GM23338 (cell line): ENCODE measurements around the gene FARSA. TPM values are rescaled to one million over a fixed set of nuclear protein-coding genes. Genes with fewer than 3 reads are reported as not detected.
A peak's percentile ranks its signal among the peaks of the same experiment; 100 is the strongest.

Experiments used
- ATAC-seq: fragments of 200-7000 bp; cut with Tn5 transposase; 3 replicates; pipeline ENCODE4 v1.9.1; 2020
- DNase-seq: peaks from one replicate; pipeline ENCODE4 v3.0.0-alpha.2; 2015; ENCODE audit warnings: low spot score
- H2AFZ ChIP-seq: fragments of 200-600 bp; sonication (generic); 2 replicates; pipeline ENCODE4 v1.8.0; 2016; ENCODE audit warnings: antibody characterized with exemption, mild to moderate bottlenecking, moderate library complexity
- H3F3A ChIP-seq: fragments of 200-600 bp; sonication (generic); replicated peaks from 2 replicates; pipeline ENCODE4 v1.8.0; 2017; ENCODE audit warnings: antibody characterized with exemption, mixed run types, low read depth
- H3K27ac ChIP-seq: fragments of 200-600 bp; sonication (generic); 2 replicates; pipeline ENCODE4 v1.6.1; 2016; ENCODE audit warnings: low read depth
- H3K27me3 ChIP-seq: fragments of 200-600 bp; sonication (generic); 2 replicates; pipeline ENCODE4 v1.8.0; 2016; ENCODE audit warnings: mild to moderate bottlenecking, mixed run types, moderate library complexity; ENCODE audit not compliant: insufficient read depth
- H3K36me3 ChIP-seq: fragments of 200-600 bp; sonication (generic); 2 replicates; pipeline ENCODE4 v1.8.0; 2016; ENCODE audit warnings: mild to moderate bottlenecking; ENCODE audit not compliant: insufficient read depth
- H3K4me1 ChIP-seq: fragments of 200-600 bp; sonication (generic); 2 replicates; pipeline ENCODE4 v1.8.0; 2016; ENCODE audit warnings: mild to moderate bottlenecking, moderate library complexity; ENCODE audit not compliant: insufficient read depth
- H3K4me2 ChIP-seq: fragments of 200-600 bp; sonication (generic); 2 replicates; pipeline ENCODE4 v1.7.1; 2017; ENCODE audit warnings: mixed run types
- H3K4me3 ChIP-seq: fragments of 200-600 bp; sonication (generic); 2 replicates; pipeline ENCODE4 v1.6.1; 2016; ENCODE audit warnings: mixed run types
- H3K79me2 ChIP-seq: fragments of 200-600 bp; sonication (generic); replicated peaks from 2 replicates; pipeline ENCODE4 v1.8.0; 2017; ENCODE audit warnings: mild to moderate bottlenecking; ENCODE audit not compliant: insufficient read depth
- H3K9me2 ChIP-seq: fragments of 200-600 bp; sonication (generic); 2 replicates; pipeline ENCODE4 v1.8.0; 2017; ENCODE audit not compliant: insufficient read depth
- H4K20me1 ChIP-seq: fragments of 200-600 bp; sonication (generic); replicated peaks from 2 replicates; pipeline ENCODE4 v1.8.0; 2017; ENCODE audit warnings: mild to moderate bottlenecking; ENCODE audit not compliant: insufficient read depth
- H3K27ac Mint-ChIP-seq: 2 replicates; pipeline ENCODE4 v1.8.0; 2020; ENCODE audit warnings: inconsistent platforms, mild to moderate bottlenecking, moderate library complexity, mixed read lengths
- H3K27me3 Mint-ChIP-seq: 3 replicates; pipeline ENCODE4 v1.8.0; 2022; ENCODE audit warnings: low read depth, mild to moderate bottlenecking, moderate library complexity, mixed read lengths, inconsistent platforms; ENCODE audit not compliant: insufficient read depth, poor library complexity
- H3K36me3 Mint-ChIP-seq: 3 replicates; pipeline ENCODE4 v1.8.0; 2021; ENCODE audit warnings: low read depth, mild to moderate bottlenecking, inconsistent platforms, moderate library complexity, mixed read lengths
- H3K4me1 Mint-ChIP-seq: 3 replicates; pipeline ENCODE4 v1.8.0; 2020; ENCODE audit warnings: mild to moderate bottlenecking, inconsistent platforms, mixed read lengths
- H3K4me3 Mint-ChIP-seq: 3 replicates; pipeline ENCODE4 v1.8.0; 2021; ENCODE audit warnings: moderate library complexity, mild to moderate bottlenecking, inconsistent platforms, mixed read lengths
- H3K9me3 Mint-ChIP-seq: 3 replicates; pipeline ENCODE4 v1.8.0; 2020; ENCODE audit warnings: moderate library complexity, mild to moderate bottlenecking, inconsistent platforms, mixed read lengths
- CREB1 ChIP-seq: fragments of 250-450 bp; sonication (Bioruptor Pico); IDR thresholded peaks from 2 replicates; pipeline ENCODE4 v1.5.0; 2020; ENCODE audit warnings: low read depth, mild to moderate bottlenecking, moderate library complexity
- ETS1 ChIP-seq: IDR thresholded peaks from 2 replicates; pipeline ENCODE4 v1.6.1; 2016; ENCODE audit warnings: antibody characterized with exemption
- EZH2phosphoT487 ChIP-seq: fragments of 200-600 bp; sonication (generic); IDR thresholded peaks from one replicate; pipeline ENCODE4 v1.8.1; 2018; ENCODE audit warnings: antibody characterized with exemption; ENCODE audit not compliant: unreplicated experiment
- JUNB ChIP-seq: IDR thresholded peaks from one replicate; pipeline ENCODE4 v1.6.1; 2016; ENCODE audit warnings: antibody characterized with exemption; ENCODE audit not compliant: unreplicated experiment
- NANOG ChIP-seq: IDR thresholded peaks from 2 replicates; pipeline ENCODE4 v1.6.1; 2016; ENCODE audit warnings: antibody characterized with exemption, borderline replicate concordance
- POLR2AphosphoS5 ChIP-seq: IDR thresholded peaks from 2 replicates; pipeline ENCODE4 v1.6.1; 2016; ENCODE audit warnings: antibody characterized with exemption, low read depth
- REST ChIP-seq: IDR thresholded peaks from one replicate; pipeline ENCODE4 v1.6.1; 2018; ENCODE audit warnings: antibody characterized with exemption; ENCODE audit not compliant: unreplicated experiment
- STAT1 ChIP-seq: IDR thresholded peaks from one replicate; pipeline ENCODE4 v1.6.1; 2016; ENCODE audit warnings: antibody characterized with exemption; ENCODE audit not compliant: unreplicated experiment
- ZNF114 ChIP-seq: fragments of 250-450 bp; sonication (Bioruptor Pico); IDR thresholded peaks from 2 replicates; pipeline ENCODE4 v1.5.0; 2020; ENCODE audit warnings: mild to moderate bottlenecking, moderate library complexity
- ZNF331 ChIP-seq: fragments of 250-450 bp; sonication (Bioruptor Pico); IDR thresholded peaks from 2 replicates; pipeline ENCODE4 v1.5.0; 2020; ENCODE audit warnings: low read depth, mild to moderate bottlenecking, moderate library complexity
- ZNF462 ChIP-seq: fragments of 250-450 bp; sonication (Bioruptor Pico); IDR thresholded peaks from 2 replicates; pipeline ENCODE4 v1.5.0; 2020; ENCODE audit warnings: mild to moderate bottlenecking, moderate library complexity
- polyA plus RNA-seq: library from polyadenylated mRNA; unstranded; fragments of >200 nt; fragmentation: Nextera tagmentation; extraction: Ambion mirVana; gene quantifications from 2 replicates; pipeline ENCODE4 v1.2.1, GENCODE V29; 2016
- total RNA-seq: library from RNA; depleted of rRNA; stranded (reverse); fragments of >200 nt; shearing (Covaris generic); gene quantifications from 2 replicates; pipeline ENCODE4 v1.2.3, GENCODE V29; 2014

FARSA gene
- total and polyA plus RNA-seq, 2 experiments from 2014 or later: 74.7 to 86.4 TPM

GRCh38 chr19:12893582-12893981 lies 39.9 kb downstream of the FARSA start:
- H3K27me3 Mint-ChIP-seq: peaks cover 18% of the 10 kb centered on the region
- Histone ChIP-seq H3K4me1 (0 out of 2 replicates have a peak, but pooled peaks cover 6% of the 10 kb centered on the region), H2AFZ (no peak overlapping the region), H4K20me1 (peaks cover 7% of the 10 kb centered on the region), H3K79me2 (peaks cover 15% of the 10 kb centered on the region), H3K27ac (no peak overlapping the region), H3F3A (peaks cover 9% of the 10 kb centered on the region), H3K27me3 (no peaks in the 10 kb centered on the region), H3K4me2 (no peak overlapping the region), H3K9me2 (no peaks in the 10 kb centered on the region), H3K36me3 (peaks cover 16% of the 10 kb centered on the region), H3K4me3 (no peak overlapping the region)
- no peak overlapping the region for H3K27ac Mint-ChIP-seq
- ATAC-seq (no peak), DNase-seq (no peak)
- TF ChIP-seq STAT1: no peak
- TF ChIP-seq ZNF462: no peak
- no peak for TF ChIP-seq CREB1
- TF ChIP-seq JUNB: no peak
- no peak for TF ChIP-seq ZNF114
- TF ChIP-seq NANOG: no peak
- TF ChIP-seq POLR2AphosphoS5: no peak
- TF ChIP-seq ETS1: no peak
- TF ChIP-seq EZH2phosphoT487: no peak
- TF ChIP-seq REST: no peak
- no peak for TF ChIP-seq ZNF331 (CRISPR knock-in tag)
- peaks cover 3% of the 10 kb centered on the region; the same call in 1 of the 3 replicates for H3K4me1 Mint-ChIP-seq
- no peaks in the 10 kb centered on the region; the same call in 2 of the 3 replicates for H3K9me3 Mint-ChIP-seq
- H3K4me3 Mint-ChIP-seq: peak overlapping the region; percentile 53
- H3K36me3 Mint-ChIP-seq: peaks cover 43% of the 10 kb centered on the region
